Liver (tissue), 3 donors: Measurements from ENCODE around the gene ZNF662.

ENCODE experiments used
- ATF3 ChIP-seq: IDR thresholded peaks from 2 replicates; pipeline ENCODE4 v1.6.1; 2016; ENCODE audit warnings: antibody characterized with exemption
- EGR1 ChIP-seq, 2 donors: IDR thresholded peaks; 2 replicates each; pipeline ENCODE4 v1.6.1; 2016 to 2018; ENCODE audit warnings: antibody characterized with exemption in 2 of 2, low read depth in 2 of 2
- FOXA1 ChIP-seq: IDR thresholded peaks from 2 replicates; pipeline ENCODE4 v1.6.1; 2016; ENCODE audit warnings: antibody characterized with exemption
- GABPA ChIP-seq, 2 donors: IDR thresholded peaks in 1 of 2; conservative IDR thresholded peaks in 1 of 2; 2 replicates each; pipeline ENCODE4 v1.6.1; 2016; ENCODE audit warnings: antibody characterized with exemption in 2 of 2, mild to moderate bottlenecking in 1 of 2, moderate library complexity in 1 of 2
- JUND ChIP-seq, 2 donors: IDR thresholded peaks; 2 replicates each; pipeline ENCODE4 v1.6.1; 2016; ENCODE audit warnings: antibody characterized with exemption in 2 of 2
- RAD21 ChIP-seq, 2 donors: IDR thresholded peaks; 2 replicates each; pipeline ENCODE4 v1.6.1; 2016; ENCODE audit warnings: antibody characterized with exemption in 2 of 2, mild to moderate bottlenecking in 2 of 2
- SP1 ChIP-seq: IDR thresholded peaks from 2 replicates; pipeline ENCODE4 v1.6.1; 2018; ENCODE audit warnings: antibody characterized with exemption, mild to moderate bottlenecking
- TAF1 ChIP-seq: conservative IDR thresholded peaks from 2 replicates; pipeline ENCODE4 v1.6.1; 2016; ENCODE audit warnings: antibody characterized with exemption, mild to moderate bottlenecking
- ZBTB33 ChIP-seq: IDR thresholded peaks from 2 replicates; pipeline ENCODE4 v1.6.1; 2016; ENCODE audit warnings: antibody characterized with exemption
- TF ChIP-seq, protein P1 (sequence below): fragments of 150-350 bp; IDR thresholded peaks from 2 replicates; pipeline ENCODE4 v1.5.1; 2017; ENCODE audit warnings: improper control_type of control experiment, low read depth, low read length; ENCODE audit not compliant: missing input control
- TF ChIP-seq, protein P2 (sequence below): IDR thresholded peaks from 2 replicates; pipeline ENCODE4 v1.6.1; 2016; ENCODE audit warnings: antibody characterized with exemption
- donor health status: healthy.
- donor health status: healthy.

- TF ChIP-seq, protein P1, sequence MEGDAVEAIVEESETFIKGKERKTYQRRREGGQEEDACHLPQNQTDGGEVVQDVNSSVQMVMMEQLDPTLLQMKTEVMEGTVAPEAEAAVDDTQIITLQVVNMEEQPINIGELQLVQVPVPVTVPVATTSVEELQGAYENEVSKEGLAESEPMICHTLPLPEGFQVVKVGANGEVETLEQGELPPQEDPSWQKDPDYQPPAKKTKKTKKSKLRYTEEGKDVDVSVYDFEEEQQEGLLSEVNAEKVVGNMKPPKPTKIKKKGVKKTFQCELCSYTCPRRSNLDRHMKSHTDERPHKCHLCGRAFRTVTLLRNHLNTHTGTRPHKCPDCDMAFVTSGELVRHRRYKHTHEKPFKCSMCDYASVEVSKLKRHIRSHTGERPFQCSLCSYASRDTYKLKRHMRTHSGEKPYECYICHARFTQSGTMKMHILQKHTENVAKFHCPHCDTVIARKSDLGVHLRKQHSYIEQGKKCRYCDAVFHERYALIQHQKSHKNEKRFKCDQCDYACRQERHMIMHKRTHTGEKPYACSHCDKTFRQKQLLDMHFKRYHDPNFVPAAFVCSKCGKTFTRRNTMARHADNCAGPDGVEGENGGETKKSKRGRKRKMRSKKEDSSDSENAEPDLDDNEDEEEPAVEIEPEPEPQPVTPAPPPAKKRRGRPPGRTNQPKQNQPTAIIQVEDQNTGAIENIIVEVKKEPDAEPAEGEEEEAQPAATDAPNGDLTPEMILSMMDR = no peak
- TF ChIP-seq ZBTB33 (no peak), SP1 (no peak), FOXA1 (no peak), RAD21 (IDR thresholded peaks at IDR 0.05) (peak in 1 of 2 donors; percentile 12), EGR1 (IDR thresholded peaks at IDR 0.05; ENCODE audit: low read depth in 2 of 2) (no peak), GABPA (IDR thresholded peaks at IDR 0.05 in 1 of 2, conservative IDR thresholded peaks at IDR 0.05 in 1 of 2) (no peak), TAF1 (no peak), JUND (IDR thresholded peaks at IDR 0.05) (no peak), ATF3 (no peak)
- TF ChIP-seq, protein P2, sequence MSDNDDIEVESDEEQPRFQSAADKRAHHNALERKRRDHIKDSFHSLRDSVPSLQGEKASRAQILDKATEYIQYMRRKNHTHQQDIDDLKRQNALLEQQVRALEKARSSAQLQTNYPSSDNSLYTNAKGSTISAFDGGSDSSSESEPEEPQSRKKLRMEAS = no peak
Measured at GRCh38 chr3:42957573-42957972, 51.6 kb downstream of the ZNF662 start.
